D341Med (cell line): ENCODE results near the gene PTRHD1.
"Not testable (repeated sequence)": the region's sequence is repeated elsewhere in the genome, so short reads cannot be mapped to it uniquely, and the experiment has no call there.

ENCODE experiments used
- DNase-seq: peaks from one replicate; pipeline ENCODE4 v3.0.0; 2012; ENCODE audit warnings: low spot score

PTRHD1 gene

GRCh38 chr2:24792874-24793760 lies at the start of gene PTRHD1, which contains the start of gene CENPO:
PTRHD1 (minus strand) TSS chr2:24793391; CDS start chr2:24793377, 14 bp downstream.
CENPO (plus strand) TSS chr2:24793425; CDS start chr2:24793920, 495 bp downstream.
- peak; percentile 93 for DNase-seq

GRCh38 chr2:24842081-24843050 lies 49.2 kb upstream of the PTRHD1 start:
- DNase-seq, result no peak

GRCh38 chr2:24840962-24841945 lies 48.1 kb upstream of the PTRHD1 start:
- no peak for DNase-seq

DNA sequence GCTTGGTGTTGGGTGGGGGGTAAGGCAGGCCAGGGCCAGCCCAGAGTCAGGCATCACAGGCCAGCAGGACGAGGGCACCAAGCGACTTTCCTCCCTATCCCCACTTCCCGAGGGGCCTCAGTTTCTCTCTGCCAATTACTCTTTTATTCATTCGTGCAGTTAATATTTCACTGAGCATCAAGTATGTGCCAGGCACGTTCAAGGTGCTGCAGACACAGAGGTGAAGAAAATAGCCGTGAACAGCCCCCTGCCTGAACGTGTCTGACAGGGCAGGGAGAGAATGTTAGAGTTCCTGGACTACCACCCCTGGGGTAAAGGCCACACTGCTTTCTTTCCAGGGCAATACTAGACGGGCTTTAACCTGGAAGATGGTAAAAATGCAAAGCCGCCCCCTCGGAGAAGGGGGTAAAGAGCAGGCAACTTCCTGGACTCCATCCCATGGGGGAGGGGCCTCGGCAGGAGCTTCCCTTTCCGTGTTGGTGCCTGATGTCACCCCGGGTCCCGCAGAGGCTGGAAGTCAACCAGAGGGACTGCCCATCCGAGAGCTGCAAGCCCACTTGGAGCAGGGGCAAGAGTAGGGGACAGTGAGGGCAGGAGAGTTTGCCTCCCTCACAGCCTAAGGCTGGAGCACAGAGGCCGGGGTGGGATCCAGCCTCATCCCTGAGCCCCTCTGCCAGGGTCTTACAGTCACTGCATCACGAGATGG lies 47.1 kb upstream of the PTRHD1 start:
- no peak for DNase-seq

GRCh38 chr2:24839729-24840128 lies 46.5 kb upstream of the PTRHD1 start:
- no peak for DNase-seq

DNA sequence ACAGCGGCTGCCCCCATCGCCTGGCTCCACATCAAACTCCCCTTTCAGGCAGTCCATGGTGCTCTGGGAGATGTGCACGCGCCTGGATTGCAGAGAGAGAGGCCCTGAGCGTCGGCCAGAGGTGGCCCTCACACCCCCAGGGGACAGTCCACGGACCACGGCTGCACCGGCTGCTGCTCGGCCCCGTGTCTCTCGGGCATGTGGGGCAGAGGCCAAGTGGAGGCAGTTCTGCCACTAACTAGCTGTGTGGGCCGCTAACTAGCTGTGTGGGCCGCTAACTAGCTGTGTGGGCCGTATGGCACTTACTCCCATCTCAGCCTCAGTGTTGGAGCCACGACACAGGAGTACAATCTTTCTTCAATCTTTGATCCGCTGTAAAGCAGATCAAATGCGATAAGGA lies 45.4 kb upstream of the PTRHD1 start:
- DNase-seq, result no peak

DNA sequence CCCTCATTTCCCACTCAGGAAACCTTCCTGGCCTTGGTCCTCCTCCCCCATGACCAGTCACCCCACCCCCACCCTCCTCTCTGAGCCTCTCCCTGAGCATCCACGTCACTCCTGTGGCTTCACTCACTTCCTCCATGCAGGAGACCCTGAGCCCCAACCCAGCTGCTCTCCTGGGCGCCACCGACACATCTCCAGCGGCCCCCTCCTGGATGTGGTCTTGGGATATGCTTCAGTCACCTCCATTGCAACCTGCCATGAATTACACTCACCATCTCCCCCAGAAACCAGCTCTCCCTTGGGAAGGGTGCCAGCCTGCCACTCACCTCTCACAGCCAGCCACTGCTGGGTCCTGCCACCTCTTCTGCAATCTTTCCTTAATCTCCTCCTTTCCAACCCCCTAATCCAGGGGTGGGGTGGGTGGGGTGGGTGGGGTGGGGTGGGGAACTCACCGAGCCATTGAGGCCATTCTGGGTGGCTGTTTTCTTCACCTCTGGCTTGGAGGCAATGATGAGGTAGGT lies 44.9 kb upstream of the PTRHD1 start:
- no peak for DNase-seq

GRCh38 chr2:24836706-24837105 lies 43.5 kb upstream of the PTRHD1 start:
- DNase-seq, result no peak

DNA sequence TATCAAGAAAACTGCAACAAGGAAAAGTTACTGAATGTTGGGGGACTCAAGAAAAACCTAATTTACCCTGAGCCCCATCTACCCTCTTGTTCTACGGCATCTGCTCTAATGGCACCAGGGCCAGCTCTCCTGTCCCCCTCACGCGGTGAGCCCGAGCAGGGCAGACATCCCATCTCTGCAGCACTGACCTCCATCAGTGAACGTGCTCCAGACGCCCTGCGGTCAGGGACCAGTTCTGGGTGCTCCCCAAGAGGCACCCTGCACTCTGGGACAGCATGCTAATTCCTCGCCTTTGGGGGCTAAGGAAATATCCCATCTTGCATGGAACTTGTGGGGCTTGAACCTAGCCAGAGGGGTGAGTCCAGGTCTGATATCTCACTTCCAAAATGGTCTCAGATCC lies 43.0 kb upstream of the PTRHD1 start:
- no peak for DNase-seq

- not testable (repeated sequence) for DNase-seq
Observed at GRCh38 chr2:24835411-24835810, 42.2 kb upstream of the PTRHD1 start.

GRCh38 chr2:24834733-24835395 lies 41.7 kb upstream of the PTRHD1 start:
- DNase-seq, result no peak

DNA sequence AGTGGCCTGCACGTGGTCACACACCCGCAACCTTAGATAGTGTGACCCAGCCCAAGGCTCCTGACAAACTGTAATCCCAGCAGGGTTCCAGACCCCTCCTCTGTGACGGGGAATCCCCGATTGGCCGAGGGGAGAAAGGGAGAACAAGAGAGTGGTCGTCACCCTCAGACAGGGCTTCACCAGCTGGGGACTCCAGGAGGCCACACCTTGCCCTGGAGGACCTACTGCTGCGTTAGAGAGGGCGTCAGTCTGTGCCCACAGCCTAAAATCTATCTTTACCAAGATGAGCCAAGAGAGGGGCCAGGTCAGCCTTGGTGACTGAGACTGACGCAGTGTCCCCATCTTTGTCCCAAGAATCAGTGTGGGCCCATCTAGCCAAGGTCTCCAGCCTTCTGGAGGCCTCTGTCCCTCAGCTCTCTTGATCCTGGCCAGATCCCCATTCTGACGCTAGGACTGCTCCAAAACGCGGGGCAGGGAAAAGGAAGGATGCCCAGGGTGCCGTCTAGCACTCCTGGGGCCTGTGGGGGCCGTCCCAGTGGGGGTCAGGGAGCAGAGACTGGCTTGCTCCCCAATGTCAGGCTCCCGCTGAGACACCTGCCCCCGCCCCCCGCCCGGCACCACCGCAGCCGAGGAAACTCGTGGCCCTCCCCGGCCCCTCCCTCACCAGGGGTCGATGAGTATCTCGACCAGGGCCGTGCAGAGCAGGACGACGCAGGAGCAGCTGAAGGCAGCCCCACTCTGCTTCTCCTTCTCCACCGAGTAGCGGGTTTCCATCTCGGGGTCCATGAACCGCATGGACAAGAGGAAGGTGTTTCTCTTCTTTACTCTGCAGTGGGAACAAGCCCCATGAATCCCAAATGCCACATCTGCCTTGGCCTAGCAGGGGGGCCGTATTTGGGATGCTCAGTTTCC lies 40.9 kb upstream of the PTRHD1 start:
- no peak for DNase-seq

DNA sequence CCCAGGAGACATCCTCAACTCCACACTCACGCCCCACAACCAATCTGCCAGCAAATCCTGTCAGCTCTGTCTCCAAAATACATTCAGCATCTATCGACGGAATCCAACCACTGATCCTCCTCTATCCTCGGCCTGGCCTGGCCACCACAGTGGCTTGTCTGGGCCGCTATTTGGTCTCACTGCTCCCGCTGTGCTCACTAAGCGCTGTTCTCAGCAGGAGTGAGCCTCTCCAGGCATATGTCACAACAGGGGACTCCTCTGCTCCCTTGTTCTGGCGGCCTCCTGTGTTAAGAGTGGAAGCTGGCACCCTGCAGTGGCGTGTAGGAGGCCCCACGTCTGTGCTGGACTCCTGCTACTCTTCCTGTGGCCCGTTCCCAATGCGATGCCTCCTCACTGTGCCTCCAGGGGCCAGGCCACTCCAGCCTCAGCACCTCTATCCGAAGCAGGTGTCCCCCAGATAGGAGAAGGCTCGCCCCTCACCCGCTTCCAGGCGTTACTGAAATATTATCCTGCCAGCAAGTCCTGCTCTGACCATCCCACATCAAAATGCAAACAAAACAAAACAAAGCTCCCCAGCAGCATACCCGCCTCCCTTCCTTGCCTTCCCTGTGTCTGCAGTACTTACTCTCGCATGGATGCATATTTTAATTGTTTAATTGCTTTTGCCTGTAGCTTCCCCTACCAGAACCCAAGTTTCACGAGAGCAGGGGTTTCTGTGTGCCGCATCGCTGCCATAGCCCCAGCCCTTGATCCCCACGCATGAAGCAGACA lies 39.9 kb upstream of the PTRHD1 start:
- no peak for DNase-seq

DNA sequence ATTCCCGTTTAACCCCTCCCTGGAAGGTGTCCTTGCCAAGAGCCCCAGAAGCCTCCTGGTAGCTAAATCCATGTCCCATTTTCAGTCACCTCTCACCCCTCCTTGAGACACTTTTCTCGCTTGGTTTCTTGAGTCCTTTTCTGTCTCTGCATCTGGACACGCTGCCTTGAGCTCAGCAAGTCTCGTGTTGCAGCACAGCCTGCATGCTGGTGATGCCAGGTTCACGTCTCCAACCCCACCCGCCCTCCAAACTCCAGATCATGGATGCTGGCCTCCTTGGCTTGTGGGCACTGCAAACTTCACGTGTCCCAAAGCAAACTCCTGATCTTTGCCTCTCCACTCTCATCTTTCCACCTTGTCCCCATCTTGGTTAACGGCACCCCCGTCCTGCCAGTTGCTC lies 39.3 kb upstream of the PTRHD1 start:
- no peak for DNase-seq

- no peak for DNase-seq
Observed at GRCh38 chr2:24832073-24832461, 38.9 kb upstream of the PTRHD1 start.

- no peak for DNase-seq
Observed at GRCh38 chr2:24831221-24832072, 38.3 kb upstream of the PTRHD1 start.

DNA sequence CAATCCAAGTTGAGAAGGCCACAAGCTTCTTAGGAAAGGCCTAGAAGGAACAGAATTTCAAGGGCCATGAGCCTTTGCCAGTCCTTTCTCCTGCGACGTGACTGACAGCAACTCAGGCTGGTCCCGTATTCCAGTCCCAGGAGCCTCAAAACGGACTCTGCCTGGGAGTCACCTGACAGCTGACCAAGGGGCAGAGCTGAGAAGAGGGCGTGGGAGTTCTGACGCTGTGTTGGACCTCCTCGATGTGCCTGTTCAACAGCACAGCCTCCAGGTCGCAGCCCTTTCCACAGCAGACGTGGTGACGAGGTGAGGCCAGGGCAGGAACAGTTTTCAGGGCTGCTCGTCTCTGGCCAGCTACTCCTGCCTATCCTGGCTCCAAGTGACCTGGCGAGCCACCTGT lies 37.6 kb upstream of the PTRHD1 start:
- DNase-seq, result no peak
